NCI-H226 (cell line): ENCODE results near the gene BHLHA9.

Experiments
- DNase-seq: peaks from one replicate; pipeline ENCODE4 v3.0.0-alpha.2; 2015

The BHLHA9 gene

GRCh38 chr17:1270210-1271029 is at the start of gene BHLHA9:
TSS of gene BHLHA9 (plus strand) at chr17:1270444. CDS start at chr17:1270564, 120 bp downstream.
- no peak for DNase-seq

- DNase-seq: no peak
Observed at GRCh38 chr17:1221209-1221608, 49.0 kb upstream of the BHLHA9 start.

- peak; percentile 77 for DNase-seq
Observed at GRCh38 chr17:1222321-1222720, 47.9 kb upstream of the BHLHA9 start.

GRCh38 chr17:1223662-1224061 is 46.6 kb upstream of the BHLHA9 start:
- no peak for DNase-seq

GRCh38 chr17:1224330-1224729 is 45.9 kb upstream of the BHLHA9 start:
- no peak for DNase-seq

GRCh38 chr17:1226308-1226707 is 43.9 kb upstream of the BHLHA9 start:
- DNase-seq: no peak

- DNase-seq: no peak
Observed at GRCh38 chr17:1227365-1227764, 42.9 kb upstream of the BHLHA9 start.

- no peak for DNase-seq
Observed at GRCh38 chr17:1227917-1228780, 42.1 kb upstream of the BHLHA9 start.

GRCh38 chr17:1228781-1229348 is 41.4 kb upstream of the BHLHA9 start:
- no peak for DNase-seq

- peak; percentile 77 for DNase-seq
Observed at GRCh38 chr17:1229349-1229899, 40.8 kb upstream of the BHLHA9 start.

DNA sequence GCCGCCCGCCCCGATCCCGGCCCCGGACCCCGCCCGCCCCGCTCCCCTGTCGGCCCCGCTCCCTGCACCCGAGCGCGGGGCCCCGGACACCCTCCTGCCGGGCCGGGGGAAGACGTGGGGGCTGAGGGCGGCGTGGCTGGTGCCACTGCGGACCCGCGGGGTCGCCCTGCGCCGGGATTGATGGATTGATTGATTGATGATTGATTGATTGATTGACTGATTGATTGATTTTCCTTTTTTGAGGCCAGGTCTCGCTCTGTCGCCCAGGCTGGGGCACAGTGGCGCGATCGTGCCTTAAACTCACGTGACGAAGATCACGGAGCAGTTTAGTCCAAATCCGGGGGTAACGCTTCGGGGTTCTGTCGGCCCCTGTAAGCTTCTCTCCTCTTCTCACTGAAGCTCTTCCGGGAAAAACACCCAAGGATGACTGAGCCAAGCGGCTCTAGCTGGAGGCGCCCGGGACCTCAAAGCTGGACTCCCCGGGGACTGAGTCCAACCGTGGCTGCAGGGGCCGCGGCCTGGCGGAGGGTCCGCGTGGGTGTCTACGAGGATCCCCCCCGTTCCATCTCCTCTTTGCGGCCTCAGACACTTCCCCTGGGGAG is 40.2 kb upstream of the BHLHA9 start:
- no peak for DNase-seq

DNA sequence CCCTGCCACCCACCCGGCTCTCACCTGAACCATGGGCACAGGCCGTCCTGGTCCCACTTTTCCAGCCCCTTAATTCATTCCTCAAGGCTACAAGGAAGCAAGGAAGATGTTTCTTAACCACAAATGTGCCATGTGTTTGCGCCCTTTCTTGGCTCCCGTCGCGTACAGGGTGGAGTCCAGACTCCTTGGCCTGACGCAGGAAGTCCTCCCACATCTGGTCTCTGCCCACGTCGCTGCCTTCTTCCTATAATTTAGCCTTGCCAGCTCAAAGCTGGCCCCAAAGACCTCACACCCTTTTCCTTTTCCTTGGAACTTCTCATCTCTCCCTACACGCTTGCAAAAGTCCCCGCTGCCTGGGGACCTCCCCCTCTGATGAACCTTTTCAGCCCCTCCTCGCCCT is 38.8 kb upstream of the BHLHA9 start:
- peak; percentile 48 for DNase-seq

- DNase-seq: no peak
Observed at GRCh38 chr17:1232331-1232730, 37.9 kb upstream of the BHLHA9 start.

GRCh38 chr17:1232786-1233185 is 37.5 kb upstream of the BHLHA9 start:
- DNase-seq: peak; percentile 47

DNA sequence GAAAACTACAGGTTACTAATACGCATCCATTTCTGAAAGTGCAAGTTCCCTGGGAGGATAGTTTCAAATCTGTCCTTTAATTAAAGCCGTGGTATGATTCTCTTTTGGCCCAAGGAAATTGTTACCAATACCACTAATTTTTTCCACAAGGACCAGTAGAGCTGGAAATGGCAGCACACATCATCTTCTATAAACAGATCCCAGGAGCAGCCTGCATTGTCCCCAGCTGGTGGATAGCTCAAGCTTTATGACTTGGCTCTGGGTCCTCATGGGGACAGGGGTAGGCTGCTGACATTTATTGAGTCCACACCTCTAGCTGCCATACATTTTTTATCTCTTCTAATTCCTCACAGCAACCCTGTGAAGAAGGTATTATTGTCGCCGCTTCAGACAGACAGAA is 35.8 kb upstream of the BHLHA9 start:
- no peak for DNase-seq

DNA sequence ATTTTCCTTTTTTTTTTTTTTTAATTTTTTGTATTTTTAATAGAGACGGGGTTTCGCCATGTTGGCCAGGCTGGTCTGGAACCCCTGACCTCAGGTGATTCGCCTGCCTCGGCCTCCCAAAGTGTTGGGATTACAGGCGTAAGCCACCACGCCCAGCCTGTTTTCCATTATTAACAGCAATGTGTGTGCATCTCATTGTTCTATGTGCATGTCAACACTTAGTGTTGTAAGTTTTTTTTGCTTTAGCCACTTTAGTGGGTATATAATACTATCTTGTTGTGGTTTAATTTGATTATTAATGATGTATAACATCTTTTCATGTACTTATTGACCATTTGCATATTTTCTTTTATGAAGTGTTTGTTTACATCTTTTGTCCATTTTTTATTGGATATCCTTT is 32.8 kb upstream of the BHLHA9 start:
- no peak for DNase-seq

DNA sequence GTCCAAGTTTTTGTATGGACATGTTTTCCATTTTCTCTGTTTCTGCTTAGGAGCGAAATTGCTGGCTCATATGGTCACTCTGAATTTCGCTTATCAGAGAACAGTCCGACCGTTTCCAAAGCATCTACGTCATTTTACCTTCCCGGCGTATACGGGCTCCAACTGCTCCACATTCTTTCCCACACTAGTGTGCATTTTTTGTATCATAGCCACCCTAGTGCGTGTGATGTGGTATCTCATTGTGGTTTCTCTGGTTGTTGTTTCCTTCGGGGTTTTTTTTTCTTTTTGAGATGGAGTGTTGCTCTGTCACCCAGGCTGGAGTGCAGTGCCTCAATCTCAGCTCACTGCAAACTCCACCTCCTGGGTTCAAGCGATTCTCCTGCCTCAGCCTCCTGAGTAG is 31.0 kb upstream of the BHLHA9 start:
- peak; percentile 99 for DNase-seq

DNA sequence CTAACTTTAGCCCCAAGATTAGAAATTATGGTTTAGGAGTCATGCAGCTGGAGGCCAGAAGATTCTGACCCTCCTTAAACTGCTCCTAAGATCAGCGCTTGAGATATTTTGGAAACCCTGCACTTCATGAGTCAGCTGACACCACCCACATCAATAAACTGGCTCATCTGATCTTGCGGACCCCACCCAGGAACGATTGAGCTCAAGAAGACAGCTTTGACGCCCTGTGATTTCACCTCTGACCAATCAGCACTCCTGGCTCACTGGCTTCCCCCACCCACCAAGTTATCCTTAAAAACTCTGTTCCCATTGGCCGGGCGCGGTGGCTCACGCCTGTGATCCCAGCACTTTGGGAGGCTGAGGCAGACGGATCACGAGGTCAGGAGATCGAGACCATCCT is 29.8 kb upstream of the BHLHA9 start:
- peak; percentile 20 for DNase-seq

- no peak for DNase-seq
Observed at GRCh38 chr17:1241929-1242328, 28.3 kb upstream of the BHLHA9 start.

GRCh38 chr17:1244606-1245012 is 25.6 kb upstream of the BHLHA9 start:
- peak; percentile 90 for DNase-seq

- DNase-seq: peak; percentile 60
Observed at GRCh38 chr17:1251866-1252608, 18.2 kb upstream of the BHLHA9 start.

GRCh38 chr17:1255041-1255440 is 15.2 kb upstream of the BHLHA9 start:
- no peak for DNase-seq
